ENCODE data around the gene NGF. TPM values are rescaled to one million over a fixed set of nuclear protein-coding genes. Genes with fewer than 3 reads are reported as not detected.

Gene NGF
- total RNA-seq, 1 donor from 2014 or later, result 1.1 TPM

- FAIRE-seq, result no peak
These were observed 38.8 kb downstream of the NGF start for GRCh38 chr1:115299266-115299665.

GRCh38 chr1:115296981-115297380 is 41.1 kb downstream of the NGF start:
- FAIRE-seq, result no peak
- no peak for TF ChIP-seq CTCF (IDR thresholded peaks at IDR 0.05; ENCODE audit: insufficient read depth, low read length, severe bottlenecking)
- H3K27me3 ChIP-seq (ENCODE audit: control insufficient read depth, insufficient read depth, low read length), result no peaks in the 10 kb centered on the region

More at GRCh38 chr1:115299266-115299665, 38.8 kb downstream of the NGF start:
- H3K27me3 ChIP-seq (ENCODE audit: control insufficient read depth, insufficient read depth, low read length), result no peaks in the 10 kb centered on the region
- H3K36me3 ChIP-seq (ENCODE audit: control insufficient read depth, insufficient read depth, low read length), result no peaks in the 10 kb centered on the region
- peak; percentile 44 for DNase-seq (ENCODE audit: low read depth)
- TF ChIP-seq CTCF (IDR thresholded peaks at IDR 0.05; ENCODE audit: insufficient read depth, low read length, severe bottlenecking), result no peak
- H3K4me3 ChIP-seq (ENCODE audit: low read depth, low read length), result no peak overlapping the region

GRCh38 chr1:115295904-115296696 is 41.9 kb downstream of the NGF start:
- H3K36me3 ChIP-seq (ENCODE audit: control insufficient read depth, insufficient read depth, low read length), result no peaks in the 10 kb centered on the region
- TF ChIP-seq CTCF (IDR thresholded peaks at IDR 0.05; ENCODE audit: insufficient read depth, low read length, severe bottlenecking), result no peak
- DNase-seq (ENCODE audit: low read depth) (no peak), FAIRE-seq (no peak)
- no peak overlapping the region for H3K4me3 ChIP-seq (ENCODE audit: low read depth, low read length)
- no peaks in the 10 kb centered on the region for H3K27me3 ChIP-seq (ENCODE audit: control insufficient read depth, insufficient read depth, low read length)

More at GRCh38 chr1:115296981-115297380, 41.1 kb downstream of the NGF start:
- no peak for DNase-seq (ENCODE audit: low read depth)
- H3K4me3 ChIP-seq (ENCODE audit: low read depth, low read length), result no peak overlapping the region
- no peaks in the 10 kb centered on the region for H3K36me3 ChIP-seq (ENCODE audit: control insufficient read depth, insufficient read depth, low read length)

- no peak for FAIRE-seq
- H3K27me3 ChIP-seq (ENCODE audit: control insufficient read depth, insufficient read depth, low read length), result no peaks in the 10 kb centered on the region
- H3K36me3 ChIP-seq (ENCODE audit: control insufficient read depth, insufficient read depth, low read length), result no peaks in the 10 kb centered on the region
- no peak for TF ChIP-seq CTCF (IDR thresholded peaks at IDR 0.05; ENCODE audit: insufficient read depth, low read length, severe bottlenecking)
- no peak overlapping the region for H3K4me3 ChIP-seq (ENCODE audit: low read depth, low read length)
- peak; percentile 83 for DNase-seq (ENCODE audit: low read depth)
These were observed 44.1 kb downstream of the NGF start for GRCh38 chr1:115293899-115294298.

GRCh38 chr1:115293006-115293405 is 45.0 kb downstream of the NGF start:
- no peaks in the 10 kb centered on the region for H3K36me3 ChIP-seq (ENCODE audit: control insufficient read depth, insufficient read depth, low read length)
- FAIRE-seq (no peak), DNase-seq (ENCODE audit: low read depth) (no peak)
- H3K27me3 ChIP-seq (ENCODE audit: control insufficient read depth, insufficient read depth, low read length), result no peaks in the 10 kb centered on the region
- H3K4me3 ChIP-seq (ENCODE audit: low read depth, low read length), result no peak overlapping the region
- no peak for TF ChIP-seq CTCF (IDR thresholded peaks at IDR 0.05; ENCODE audit: insufficient read depth, low read length, severe bottlenecking)
